H9 (cell line): ENCODE results near the gene TMEM220. TPM values are rescaled to one million over a fixed set of nuclear protein-coding genes. Genes with fewer than 3 reads are reported as not detected.

Source experiments
- DNase-seq: peaks from one replicate; pipeline ENCODE4 v3.0.0-alpha.2; 2017
- H2AFZ ChIP-seq: one replicate; pipeline ENCODE4 v1.6.1; 2013; ENCODE audit warnings: mild to moderate bottlenecking, low read length, control low read depth, moderate library complexity
- H2AK5ac ChIP-seq: 2 replicates; pipeline ENCODE4 v1.6.1; 2013; ENCODE audit warnings: low read length, control low read depth, mixed read lengths; ENCODE audit not compliant: insufficient read length
- H2BK120ac ChIP-seq: one replicate; pipeline ENCODE4 v1.6.1; 2013; ENCODE audit warnings: low read depth, mild to moderate bottlenecking, low read length, control low read depth, inconsistent platforms; ENCODE audit not compliant: poor library complexity, severe bottlenecking
- H2BK12ac ChIP-seq: 2 replicates; pipeline ENCODE4 v1.6.1; 2013; ENCODE audit warnings: low read length, control low read depth, mixed read lengths, low read depth; ENCODE audit not compliant: insufficient read length
- H2BK15ac ChIP-seq: 2 replicates; pipeline ENCODE4 v1.6.1; 2013; ENCODE audit warnings: low read depth, low read length, control low read depth
- H2BK20ac ChIP-seq: one replicate; pipeline ENCODE4 v1.6.1; 2013; ENCODE audit warnings: low read depth, mild to moderate bottlenecking, low read length, control low read depth, inconsistent platforms; ENCODE audit not compliant: poor library complexity, severe bottlenecking
- H2BK5ac ChIP-seq: 2 replicates; pipeline ENCODE4 v1.6.1; 2013; ENCODE audit warnings: low read length, control low read depth, mixed read lengths; ENCODE audit not compliant: insufficient read length
- H3K14ac ChIP-seq: 2 replicates; pipeline ENCODE4 v1.6.1; 2013; ENCODE audit warnings: low read length, control low read depth; ENCODE audit not compliant: insufficient read depth
- H3K18ac ChIP-seq: 2 replicates; pipeline ENCODE4 v1.6.1; 2013; ENCODE audit warnings: low read depth, mild to moderate bottlenecking, mixed read lengths, low read length, control low read depth; ENCODE audit not compliant: insufficient read length
- H3K23ac ChIP-seq: 2 replicates; pipeline ENCODE4 v1.6.1; 2013; ENCODE audit warnings: low read length, control low read depth, mixed read lengths, low read depth; ENCODE audit not compliant: insufficient read length
- H3K23me2 ChIP-seq: 2 replicates; pipeline ENCODE4 v1.6.1; 2013; ENCODE audit warnings: low read depth, mild to moderate bottlenecking, mixed read lengths, low read length, control low read depth; ENCODE audit not compliant: insufficient read length, poor library complexity, severe bottlenecking
- H3K27ac ChIP-seq: 2 replicates; pipeline ENCODE4 v1.5.1; 2013; ENCODE audit warnings: low read length, control low read depth, mixed read lengths, low read depth; ENCODE audit not compliant: insufficient read length
- H3K27me3 ChIP-seq: 2 replicates; pipeline ENCODE4 v1.6.1; 2013; ENCODE audit warnings: low read length, control low read depth, inconsistent platforms; ENCODE audit not compliant: insufficient read depth
- H3K4ac ChIP-seq: 2 replicates; pipeline ENCODE4 v1.6.1; 2013; ENCODE audit warnings: low read depth, mild to moderate bottlenecking, control low read depth, inconsistent platforms, low read length, moderate library complexity
- H3K4me1 ChIP-seq: 2 replicates; pipeline ENCODE4 v1.6.1; 2013; ENCODE audit warnings: low read length, control low read depth, inconsistent platforms; ENCODE audit not compliant: insufficient read depth
- H3K4me2 ChIP-seq: 2 replicates; pipeline ENCODE4 v1.6.1; 2013; ENCODE audit warnings: low read length, control low read depth, mixed read lengths; ENCODE audit not compliant: insufficient read length, insufficient read depth
- H3K56ac ChIP-seq: 2 replicates; pipeline ENCODE4 v1.6.1; 2013; ENCODE audit warnings: low read depth, mild to moderate bottlenecking, mixed read lengths, low read length, control low read depth; ENCODE audit not compliant: insufficient read length
- H3K79me1 ChIP-seq: 2 replicates; pipeline ENCODE4 v1.6.1; 2013; ENCODE audit warnings: low read depth, mild to moderate bottlenecking, moderate library complexity, low read length, control low read depth, inconsistent platforms; ENCODE audit not compliant: insufficient read depth, poor library complexity, severe bottlenecking
- H3K79me2 ChIP-seq: 2 replicates; pipeline ENCODE4 v1.6.1; 2013; ENCODE audit warnings: low read length, control low read depth, inconsistent platforms; ENCODE audit not compliant: insufficient read depth
- H3K9ac ChIP-seq: 2 replicates; pipeline ENCODE4 v1.6.1; 2013; ENCODE audit warnings: low read length, control low read depth, mixed read lengths; ENCODE audit not compliant: insufficient read length; ENCODE audit errors: extremely low read depth
- H3K9me3 ChIP-seq: one replicate; pipeline ENCODE4 v1.6.1; 2013; ENCODE audit warnings: low read depth, low read length, inconsistent platforms; ENCODE audit not compliant: control insufficient read depth
- H3T11ph ChIP-seq: one replicate; pipeline ENCODE4 v1.6.1; 2013; ENCODE audit warnings: mild to moderate bottlenecking, low read length, control low read depth, inconsistent platforms
- H4K20me1 ChIP-seq: one replicate; pipeline ENCODE4 v1.6.1; 2013; ENCODE audit not compliant: control insufficient read depth, insufficient read length, insufficient read depth
- H4K5ac ChIP-seq: 2 replicates; pipeline ENCODE4 v1.6.1; 2013; ENCODE audit warnings: low read depth, mild to moderate bottlenecking, mixed read lengths, low read length, control low read depth; ENCODE audit not compliant: insufficient read length
- H4K8ac ChIP-seq: replicated peaks from 2 replicates; pipeline ENCODE4 v1.6.1; 2013; ENCODE audit warnings: low read length, control low read depth, mixed read lengths, low read depth; ENCODE audit not compliant: insufficient read length
- H4K91ac ChIP-seq: 2 replicates; pipeline ENCODE4 v1.6.1; 2013; ENCODE audit warnings: low read depth, mild to moderate bottlenecking, moderate library complexity, mixed read lengths, low read length, control low read depth; ENCODE audit not compliant: insufficient read length
- H3K27ac Mint-ChIP-seq, 3 experiments: 2 replicates in 2 of 3; 3 replicates in 1 of 3; pipeline ENCODE4 v1.8.0; 2020 to 2021; ENCODE audit warnings: mixed read lengths in 3 of 3, mild to moderate bottlenecking in 1 of 3, moderate library complexity in 1 of 3
- H3K27me3 Mint-ChIP-seq: 2 replicates; pipeline ENCODE4 v1.8.0; 2021; ENCODE audit warnings: low read depth, mild to moderate bottlenecking, moderate library complexity, mixed read lengths
- H3K36me3 Mint-ChIP-seq, 3 experiments: 2 replicates in 2 of 3; 3 replicates in 1 of 3; pipeline ENCODE4 v1.8.0; 2020 to 2021; ENCODE audit warnings: low read depth in 3 of 3, mixed read lengths in 3 of 3; ENCODE audit not compliant: insufficient read depth in 1 of 3
- H3K4me1 Mint-ChIP-seq, 2 experiments: 2 replicates each; pipeline ENCODE4 v1.8.0; 2020; ENCODE audit warnings: mixed read lengths in 2 of 2
- H3K4me3 Mint-ChIP-seq, 2 experiments: 2 replicates in 1 of 2; 3 replicates in 1 of 2; pipeline ENCODE4 v1.8.0; 2020 to 2021; ENCODE audit warnings: mild to moderate bottlenecking in 2 of 2, mixed read lengths in 2 of 2, moderate library complexity in 1 of 2
- H3K9me3 Mint-ChIP-seq, 2 experiments: 2 replicates in 1 of 2; 3 replicates in 1 of 2; pipeline ENCODE4 v1.8.0; 2020; ENCODE audit warnings: mild to moderate bottlenecking in 2 of 2, mixed read lengths in 2 of 2, moderate library complexity in 1 of 2
- CTCF ChIP-seq: fragments of 200-600 bp; sonication (generic); conservative IDR thresholded peaks from 3 replicates; pipeline ENCODE4 v1.8.0; 2021; ENCODE audit warnings: antibody characterized with exemption, mild to moderate bottlenecking
- WGBS: extraction: QIAGEN DNeasy Blood & Tissue Kit; methylation state at CpG from one replicate; pipeline ENCODE4 v1.1.7; 2013; ENCODE audit warnings: missing lambda C conversion rate, low lambda C conversion rate, mixed read lengths; ENCODE audit not compliant: insufficient read length; ENCODE audit errors: extremely low coverage; 5-methylcytosine and 5-hydroxymethylcytosine counted together
- total RNA-seq: library from RNA; stranded (reverse); gene quantifications from 2 replicates; pipeline ENCODE4 v1.2.1, GENCODE V29; 2021

TMEM220 gene
- total RNA-seq, 1 experiment from 2014 or later, result 6.1 TPM

DNA sequence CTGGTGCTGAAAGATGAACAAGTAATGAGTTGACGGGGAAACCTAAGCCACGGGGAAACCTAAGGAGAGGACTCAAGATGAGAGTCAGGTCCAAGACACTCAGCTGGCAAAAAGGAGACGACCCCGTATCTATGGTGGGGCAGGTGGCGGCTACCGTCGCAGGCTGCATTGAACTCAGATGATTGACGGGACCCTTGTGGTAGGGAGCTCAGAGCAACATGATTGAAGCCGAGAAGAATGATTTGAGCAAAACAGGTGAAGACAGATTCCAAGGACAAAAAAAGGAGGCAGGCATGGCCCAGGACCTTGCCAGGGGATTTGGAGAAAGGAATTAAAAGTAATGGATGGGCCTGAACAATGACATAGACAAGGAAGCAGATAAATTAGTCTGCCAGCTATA lies 65.3 kb downstream of the TMEM220 start:
- no CpG with 5 or more reads among the region's 9 CpGs for WGBS

More for the DNA sequence above, 65.3 kb downstream of the TMEM220 start:
- H2BK15ac ChIP-seq, result no peak overlapping the region
- no peaks in the 10 kb centered on the region for H3K27me3 Mint-ChIP-seq
- H3K9ac ChIP-seq, result no peak overlapping the region
- no peak overlapping the region for H3T11ph ChIP-seq
- H3K23ac ChIP-seq, result no peak overlapping the region
- peaks cover 0 to 3% of the 10 kb centered on the region in 2 experiments; a peak in 2 of 4 replicates for H3K4me1 Mint-ChIP-seq
- H3K79me2 ChIP-seq, result no peaks in the 10 kb centered on the region
- H3K9me3 ChIP-seq, result no peaks in the 10 kb centered on the region
- no peak overlapping the region for H4K5ac ChIP-seq
- no peak overlapping the region for H3K4me3 Mint-ChIP-seq
- no peak overlapping the region for H3K56ac ChIP-seq
- H3K27ac ChIP-seq, result no peak overlapping the region
- no peak overlapping the region for H4K8ac ChIP-seq
- no peak overlapping the region for H3K4ac ChIP-seq
- no peaks in the 10 kb centered on the region for H3K23me2 ChIP-seq
- H3K79me1 ChIP-seq, result no peaks in the 10 kb centered on the region
- no peak overlapping the region for H2AK5ac ChIP-seq
- no peaks in the 10 kb centered on the region for H3K9me3 Mint-ChIP-seq
- H3K36me3 Mint-ChIP-seq, result peaks cover 0 to 1% (median 0%) of the 10 kb centered on the region in 3 experiments; a peak in 1 of 7 replicates
- H4K91ac ChIP-seq, result no peak overlapping the region
- H4K20me1 ChIP-seq, result no peaks in the 10 kb centered on the region
- H2BK120ac ChIP-seq, result no peak overlapping the region
- no peak overlapping the region for H3K14ac ChIP-seq
- H2BK5ac ChIP-seq, result no peak overlapping the region
- no peak overlapping the region for H3K27ac Mint-ChIP-seq
- no peaks in the 10 kb centered on the region for H3K4me1 ChIP-seq
- no peaks in the 10 kb centered on the region for H3K27me3 ChIP-seq
- no peak overlapping the region for H3K4me2 ChIP-seq
- no peak overlapping the region for H2AFZ ChIP-seq
- no peak overlapping the region for H2BK12ac ChIP-seq
- TF ChIP-seq CTCF, result no peak
- no peak for DNase-seq
- no peak overlapping the region for H2BK20ac ChIP-seq
- no peak overlapping the region for H3K18ac ChIP-seq

Other genes with a start within 250 kb of the TMEM220 start
- not detected in 2 replicates for gene MYH1, start 211.5 kb downstream of the TMEM220 start, total RNA-seq
- gene MYH2, start 180.4 kb downstream of the TMEM220 start, total RNA-seq, result 0.68 and 0.90 TPM in 2 replicates
- 1.9 and 2.9 TPM in 2 replicates for gene MYH3, start 72.7 kb downstream of the TMEM220 start, total RNA-seq
- 60.3 and 63.6 TPM in 2 replicates for gene SCO1, start 32.5 kb downstream of the TMEM220 start, total RNA-seq
- gene ADPRM, start 32.4 kb downstream of the TMEM220 start, total RNA-seq, result 5.1 and 7.1 TPM in 2 replicates
- not detected in 2 replicates for gene TMEM238L, start 74.1 kb upstream of the TMEM220 start, total RNA-seq
- gene PIRT, start 108.1 kb upstream of the TMEM220 start, total RNA-seq, result not detected in 2 replicates